K562 (cell line): Measurements from ENCODE around the gene KRTAP10-4. TPM values are rescaled to one million over a fixed set of nuclear protein-coding genes. Genes with fewer than 3 reads are reported as not detected.

Source experiments
- ATAC-seq: fragments of 200-7000 bp; cut with Tn5 transposase; 3 replicates; pipeline ENCODE4 v1.9.1; 2020; ENCODE audit warnings: moderate library complexity
- BruUV-seq: library from RNA; stranded (reverse); fragments of 400-500 nt; replicated peaks from 2 replicates; lab custom pipeline; 2021; lab: Mats Ljungman, UMichigan
- CTCF ChIA-PET: fragments of 300-600 bp; formaldehyde crosslinking; extraction: SDS; loops from one replicate; lab custom pipeline; 2021; ENCODE audit warnings: low intra/inter-chr PET ratio; lab: Yijun Ruan, JAX
- POLR2A ChIA-PET: fragments of 300-600, 350-650 bp; sonication (Branson Sonifier 250); formaldehyde crosslinking; extraction: SDS; loops from one replicate; lab custom pipeline; 2021; ENCODE audit warnings: antibody characterized with exemption, inconsistent platforms; lab: Yijun Ruan, JAX
- DNase-seq, 4 experiments: peaks; one replicate each; pipeline versions ENCODE4 v3.0.0 to v3.0.0-alpha.2; 2011 to 2018; ENCODE audit warnings: low spot score in 3 of 4, mixed read lengths in 3 of 4; ENCODE audit errors: extremely low read depth in 1 of 4
- FAIRE-seq: peaks from 2 replicates; lab custom pipeline; 2011; peaks lifted over from hg19 to GRCh38; lab: Jason Lieb, UNC
- H2AFZ ChIP-seq: 2 replicates; pipeline ENCODE4 v1.6.0; 2011; ENCODE audit warnings: low read depth, low read length, control low read depth, inconsistent platforms
- H3K27ac ChIP-seq: fragments of 200-600 bp; 3 replicates; pipeline ENCODE4 v1.8.0; 2011; ENCODE audit warnings: low read depth, mild to moderate bottlenecking, control low read depth, inconsistent platforms, low read length, moderate library complexity, mixed read lengths; ENCODE audit errors: extremely low read depth
- H3K27me3 ChIP-seq, 2 experiments: fragments of 300-600 bp in 1 of 2; 2 replicates in 1 of 2; 3 replicates in 1 of 2; pipeline versions ENCODE4 v1.6.0 to v1.8.0; 2011; ENCODE audit warnings: inconsistent platforms in 2 of 2, low read length in 2 of 2, mild to moderate bottlenecking in 1 of 2, mixed read lengths in 1 of 2, moderate library complexity in 1 of 2; ENCODE audit not compliant: control insufficient read depth in 2 of 2, insufficient read depth in 2 of 2
- H3K36me3 ChIP-seq: fragments of 300-600 bp; 3 replicates; pipeline ENCODE4 v1.8.0; 2011; ENCODE audit warnings: mild to moderate bottlenecking, low read length, inconsistent platforms; ENCODE audit not compliant: control insufficient read depth, insufficient read depth
- H3K4me1 ChIP-seq, 2 experiments: fragments of 200-600 bp in 1 of 2; replicated peaks in 1 of 2; 2 replicates in 1 of 2; 3 replicates in 1 of 2; pipeline versions ENCODE4 v1.5.1 to v1.8.0; 2011; ENCODE audit warnings: inconsistent platforms in 2 of 2, low read length in 2 of 2, mild to moderate bottlenecking in 1 of 2, mixed read lengths in 1 of 2, moderate library complexity in 1 of 2; ENCODE audit not compliant: control insufficient read depth in 2 of 2, insufficient read depth in 2 of 2
- H3K4me2 ChIP-seq: 2 replicates; pipeline ENCODE4 v1.6.1; 2011; ENCODE audit warnings: low read length, control low read depth, inconsistent platforms, mixed read lengths; ENCODE audit not compliant: insufficient read depth
- H3K4me3 ChIP-seq: fragments of 200-600 bp; sonication (generic), shearing (Covaris generic); 2 replicates; pipeline ENCODE4 v1.5.1; 2016; ENCODE audit warnings: control low read depth, inconsistent platforms
- H3K79me2 ChIP-seq: fragments of 200-600 bp; 3 replicates; pipeline ENCODE4 v1.8.0; 2011; ENCODE audit warnings: low read length, inconsistent platforms; ENCODE audit not compliant: control insufficient read depth, insufficient read depth
- H3K9ac ChIP-seq, 2 experiments: 2 replicates each; pipeline versions ENCODE4 v1.6.0 to v1.6.1; 2011; ENCODE audit warnings: low read depth in 2 of 2, low read length in 2 of 2, control low read depth in 1 of 2, inconsistent platforms in 1 of 2, mild to moderate bottlenecking in 1 of 2, mixed read lengths in 1 of 2; ENCODE audit not compliant: insufficient read depth in 1 of 2
- H3K9me1 ChIP-seq: one replicate; pipeline ENCODE4 v1.6.0; 2011; ENCODE audit warnings: inconsistent platforms, mild to moderate bottlenecking, low read length, moderate library complexity; ENCODE audit not compliant: control insufficient read depth, insufficient read depth
- H3K9me3 ChIP-seq: replicated peaks from 2 replicates; pipeline ENCODE4 v1.5.1; 2011; ENCODE audit warnings: low read depth, low read length, inconsistent platforms; ENCODE audit not compliant: control insufficient read depth, insufficient read depth
- H4K20me1 ChIP-seq: replicated peaks from 2 replicates; pipeline ENCODE4 v1.6.1; 2011; ENCODE audit warnings: low read length, inconsistent platforms, mixed read lengths; ENCODE audit not compliant: control insufficient read depth, insufficient read depth
- BACH1 ChIP-seq: fragments of 200-800 bp; sonication (Bioruptor generic); IDR thresholded peaks from 2 replicates; pipeline ENCODE4 v1.6.1; 2016; ENCODE audit warnings: missing genetic modification characterization, missing compliant biosample characterization
- CHD1 ChIP-seq: fragments of 200-600 bp; sonication (generic); IDR thresholded peaks from one replicate; pipeline ENCODE4 v1.6.1; 2012; ENCODE audit warnings: mild to moderate bottlenecking, moderate library complexity, low read length, inconsistent platforms
- E2F3 ChIP-seq: fragments of 250-450 bp; sonication (Bioruptor Pico); IDR thresholded peaks from 2 replicates; pipeline ENCODE4 v1.4.0; 2020; ENCODE audit warnings: mild to moderate bottlenecking
- GTF2A2 ChIP-seq: IDR thresholded peaks from 2 replicates; pipeline ENCODE4 v1.6.1; 2016; ENCODE audit warnings: mild to moderate bottlenecking, missing genetic modification characterization, missing compliant biosample characterization
- KDM5B ChIP-seq: fragments of 200-600 bp; sonication (generic); IDR thresholded peaks from 2 replicates; pipeline ENCODE4 v1.6.1; 2012; ENCODE audit warnings: low read depth, mild to moderate bottlenecking, moderate library complexity, low read length, control low read depth, inconsistent platforms; ENCODE audit not compliant: insufficient replicate concordance
- RB1 ChIP-seq: fragments of 450-650 bp; IDR thresholded peaks from 2 replicates; pipeline ENCODE4 v1.6.1; 2017; ENCODE audit warnings: low read depth, mild to moderate bottlenecking
- RFX7 ChIP-seq: fragments of 250-450 bp; sonication (Bioruptor Pico); IDR thresholded peaks from 2 replicates; pipeline ENCODE4 v1.5.1; 2021; ENCODE audit warnings: mild to moderate bottlenecking
- SP1 ChIP-seq: sonication (generic); formaldehyde crosslinking; IDR thresholded peaks from 2 replicates; pipeline ENCODE4 v1.8.1; 2022; ENCODE audit warnings: mild to moderate bottlenecking, missing genetic modification reagents
- ZNF134 ChIP-seq: fragments of 250-450 bp; sonication (Bioruptor Pico); conservative IDR thresholded peaks from 2 replicates; pipeline ENCODE4 v1.4.0; 2020
- ZNF165 ChIP-seq: fragments of 250-450 bp; sonication (Bioruptor Pico); IDR thresholded peaks from 2 replicates; pipeline ENCODE4 v1.4.0; 2020; ENCODE audit warnings: borderline replicate concordance
- ZNF584 ChIP-seq: fragments of 200-800 bp; sonication (Bioruptor generic); IDR thresholded peaks from 2 replicates; pipeline ENCODE4 v1.6.1; 2016; ENCODE audit warnings: low read depth, mild to moderate bottlenecking, missing genetic modification characterization, missing compliant biosample characterization
- ZNF764 ChIP-seq: fragments of 250-450 bp; sonication (Bioruptor Pico); IDR thresholded peaks from 2 replicates; pipeline ENCODE4 v1.4.0; 2020; ENCODE audit warnings: low read depth, mild to moderate bottlenecking, moderate library complexity
- WGBS: fragments of 100-300 bp; shearing (Covaris generic); methylation state at CpG from one replicate; pipeline ENCODE4 v1.1.6; 2016; ENCODE audit warnings: low coverage, mixed read lengths; ENCODE audit not compliant: insufficient coverage; ENCODE audit errors: missing lambda C conversion rate; 5-methylcytosine and 5-hydroxymethylcytosine counted together
- in situ Hi-C: fragments of 300-500 bp; cut with MboI; formaldehyde crosslinking; loops from 4 replicates; pipeline ENCODE4 v1.15.0; 2018; ENCODE audit warnings: inconsistent platforms, mixed read lengths
- intact Hi-C: fragments of 100-400 bp; cut with micrococcal nuclease; formaldehyde crosslinking; loops from 2 replicates; pipeline ENCODE4 v1.14.2; 2022
- polyA plus RNA-seq, 8 experiments: library from polyadenylated mRNA; depleted of rRNA in 4 of 8; stranded (reverse) in 5 of 8; unstranded in 3 of 8; fragments of >200 nt; fragmentation: Nextera tagmentation in 2 of 8; fragmentation: Illumina TruSeq in 1 of 8; extraction: Ambion mirVana in 2 of 8; extraction: Trizol in 1 of 8; gene quantifications; 2 replicates each; pipeline versions ENCODE4 v1.2.1 to v1.2.3, GENCODE V29; 2011 to 2014; ENCODE audit warnings: inconsistent platforms in 1 of 8, missing spikeins in 1 of 8
- total RNA-seq, 7 experiments: library from RNA; depleted of rRNA in 6 of 7; stranded (reverse); fragments of >200 nt in 6 of 7; fragmentation: Illumina TruSeq in 2 of 7; extraction: Trizol in 2 of 7; gene quantifications; 2 replicates each; pipeline versions ENCODE4 v1.2.1 to v1.2.3, GENCODE V29; 2011 to 2021; ENCODE audit warnings: low replicate concordance in 1 of 7

Gene KRTAP10-4
- total and polyA plus RNA-seq, 9 of the 15 experiments (the other 6 are each of a cell fraction or from before 2014, with no cell fraction given), result not detected

- 6% methylated on average over 12 of the region's 12 CpGs for WGBS
- in situ Hi-C loops, result no loop called here
- ChIA-PET CTCF (no interaction called here), POLR2A (interaction anchor here (0.8 to 1.4 kb wide), 6 partner anchors 8 to 135 kb away, joined by 3 to 5 read pairs (median 4); no protein-coding TSS in a partner anchor)
- peak overlapping the region; percentile 56; the same call in 2 of the 3 replicates for H3K27ac ChIP-seq
- peak overlapping the region; percentile 79 for H3K4me2 ChIP-seq
- no peaks in the 10 kb centered on the region for H3K79me2 ChIP-seq
- no TSS peak for BruUV-seq
- FAIRE-seq (no peak), DNase-seq (no peak), ATAC-seq (peak; percentile 44)
- H3K9me3 ChIP-seq, result no peaks in the 10 kb centered on the region; the same call in 1 of the 2 replicates
- intact Hi-C loops, result no loop called here
- peak overlapping the region; percentile 81 for H2AFZ ChIP-seq
- H3K27me3 ChIP-seq, result peaks cover 0 to 15% of the 10 kb centered on the region in 2 experiments; a peak in 2 of 5 replicates
- H3K9ac ChIP-seq, result peak overlapping the region in 1 of 2 experiments; percentile 25; a peak in 1 of 4 replicates
- H4K20me1 ChIP-seq, result no peaks in the 10 kb centered on the region
- no peak overlapping the region for H3K4me3 ChIP-seq
- H3K9me1 ChIP-seq, result no peaks in the 10 kb centered on the region
- no peaks in the 10 kb centered on the region for H3K36me3 ChIP-seq
- peaks cover 24 to 37% of the 10 kb centered on the region in 2 experiments for H3K4me1 ChIP-seq
- TF ChIP-seq GTF2A2 (peak; percentile 67; the same call in 1 of the 2 replicates), E2F3 (CRISPR knock-in tag) (no peak), RB1 (0 out of 2 replicates have a peak, but pooled peaks have one; percentile 22), SP1 (CRISPR knock-in tag) (no peak), ZNF134 (no peak), RFX7 (CRISPR knock-in tag) (no peak), ZNF584 (CRISPR knock-in tag) (no peak), BACH1 (tag) (no peak), ZNF764 (no peak), CHD1 (no peak), ZNF165 (CRISPR knock-in tag) (no peak), KDM5B (no peak)
Measured at GRCh38 chr21:44594406-44594916, 20.9 kb downstream of the KRTAP10-4 start.
